ENCODE results near the gene OSBPL7.
"Not testable (repeated sequence)": the region's sequence is repeated elsewhere in the genome, so short reads cannot be mapped to it uniquely, and the experiment has no call there.

Gene OSBPL7

GRCh38 chr17:47806026-47806912 lies 15.3 kb downstream of the OSBPL7 start:
- ATAC-seq: no peak
- no peak for DNase-seq

- DNase-seq: no peak
- no peak for ATAC-seq
Measured at GRCh38 chr17:47804461-47804860, 17.1 kb downstream of the OSBPL7 start.

DNA sequence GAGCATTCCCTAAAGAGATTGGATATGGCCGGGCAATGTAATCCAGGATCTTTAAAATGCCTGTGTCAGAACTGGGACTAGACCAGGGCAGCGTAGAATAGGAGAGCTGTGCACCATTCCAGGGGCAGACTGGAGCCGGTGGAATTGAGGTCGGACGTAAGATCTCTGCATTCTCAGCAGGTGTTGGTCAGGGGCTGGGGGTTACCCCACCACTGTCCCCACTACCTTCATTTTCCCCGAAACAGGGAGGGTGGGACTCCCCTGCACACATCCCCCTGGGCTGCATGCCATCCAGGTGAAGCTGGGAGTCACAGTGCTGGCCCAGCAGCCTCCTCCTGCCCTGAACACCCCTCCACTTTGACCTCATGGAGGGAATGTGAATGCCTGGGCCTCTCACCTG lies 17.8 kb downstream of the OSBPL7 start:
- ATAC-seq: no peak
- DNase-seq: no peak

DNA sequence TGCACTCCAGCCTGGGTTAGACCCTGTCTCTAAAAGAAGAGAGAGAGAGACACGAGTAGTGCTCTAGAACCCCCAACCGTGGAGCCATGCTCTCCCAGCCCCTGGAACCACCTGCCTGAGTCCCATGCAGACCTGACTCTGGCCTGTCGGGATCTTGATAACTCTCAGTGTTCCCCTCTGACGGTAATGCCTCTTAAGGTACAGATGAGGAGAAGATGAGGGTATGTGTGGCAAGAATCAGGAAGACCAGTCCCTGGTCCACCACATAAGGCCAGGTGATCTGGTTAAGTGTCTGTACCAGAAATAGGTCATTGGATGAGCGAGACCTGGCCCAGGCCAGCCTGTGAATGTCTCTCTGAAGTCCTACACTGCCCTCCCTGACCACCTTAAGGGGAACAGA lies 18.4 kb downstream of the OSBPL7 start:
- DNase-seq (no peak), ATAC-seq (no peak)

GRCh38 chr17:47802341-47803022 lies 19.1 kb downstream of the OSBPL7 start:
- ATAC-seq: peak; percentile 86
- DNase-seq: peak; percentile 67

- DNase-seq (no peak), ATAC-seq (no peak)
Measured at GRCh38 chr17:47801906-47802305, 19.7 kb downstream of the OSBPL7 start.

DNA sequence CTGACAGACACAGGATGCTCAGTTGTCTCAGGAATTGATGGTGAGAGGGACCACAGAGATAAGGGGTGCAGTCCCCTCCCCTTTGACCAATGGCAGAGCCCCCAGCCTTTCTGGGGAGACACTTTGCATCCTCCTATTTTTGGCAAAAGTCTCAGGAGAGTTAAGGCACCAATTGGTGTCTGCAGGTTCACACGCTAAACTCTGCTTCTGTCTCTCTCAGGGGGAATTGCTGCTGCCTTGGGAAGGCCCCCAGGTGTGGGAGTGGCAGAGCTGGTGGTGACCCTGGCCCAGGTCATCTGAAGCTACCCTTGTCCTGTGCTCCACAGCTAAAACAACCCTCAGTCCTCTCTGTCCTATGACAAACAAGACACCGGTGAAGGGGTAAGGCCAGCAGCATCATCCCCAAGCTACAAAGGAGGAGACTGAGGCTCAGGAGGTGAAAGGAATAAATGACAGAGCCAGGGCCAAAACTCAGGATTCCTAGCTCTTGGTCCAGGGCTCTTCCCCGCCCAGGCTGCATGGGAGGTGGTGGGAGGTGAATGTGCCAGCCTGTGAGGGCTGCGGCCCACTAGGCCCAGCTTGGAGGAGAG lies 20.3 kb downstream of the OSBPL7 start:
- no peak for DNase-seq
- no peak for ATAC-seq

DNA sequence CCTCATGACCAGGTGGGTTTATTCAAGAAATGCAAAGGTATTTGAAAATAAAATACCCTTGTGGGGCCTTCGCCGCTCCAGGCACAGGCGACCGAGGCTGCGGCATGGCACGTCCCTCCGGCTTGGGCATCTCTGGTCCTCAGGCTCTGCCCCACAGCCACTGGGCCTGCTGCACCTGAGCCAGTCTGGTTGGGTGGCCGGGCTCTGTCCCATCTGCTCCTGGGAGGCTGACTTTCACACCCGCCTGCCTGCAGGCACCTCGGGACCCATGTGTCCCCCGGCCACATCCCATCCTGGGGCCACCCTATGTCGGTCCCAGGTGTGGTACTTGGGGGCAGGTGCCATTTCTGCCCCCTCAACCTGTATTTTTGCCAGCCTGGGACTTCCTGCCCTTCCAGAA lies 20.9 kb downstream of the OSBPL7 start:
- ATAC-seq (no peak), DNase-seq (no peak)

- ATAC-seq (no peak), DNase-seq (no peak)
Measured at GRCh38 chr17:47797797-47798196, 23.8 kb downstream of the OSBPL7 start.

- DNase-seq (no peak), ATAC-seq (no peak)
Measured at GRCh38 chr17:47792979-47793378, 28.6 kb downstream of the OSBPL7 start.

DNA sequence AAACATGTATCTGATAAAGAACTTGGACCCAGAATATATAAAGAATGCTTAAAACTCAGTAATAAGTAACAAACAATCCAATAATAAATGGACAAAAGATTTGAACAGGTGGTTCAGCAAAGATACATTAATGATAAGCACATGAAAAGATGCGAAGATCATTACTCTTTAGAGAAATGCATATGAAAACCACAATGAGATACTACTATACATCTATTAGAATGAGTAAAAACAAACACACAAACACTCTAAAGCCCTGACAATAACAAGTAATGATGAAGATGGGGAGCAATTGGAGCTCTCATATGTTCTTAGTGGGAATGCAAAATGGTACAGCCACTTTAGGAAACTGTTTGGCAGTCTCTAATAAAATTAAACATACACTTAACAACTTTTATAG lies 29.1 kb downstream of the OSBPL7 start:
- no peak for ATAC-seq
- DNase-seq: no peak

- DNase-seq: no peak
- no peak for ATAC-seq
Measured at GRCh38 chr17:47791025-47791424, 30.6 kb downstream of the OSBPL7 start.

GRCh38 chr17:47789611-47790561 lies 31.7 kb downstream of the OSBPL7 start:
- DNase-seq (peak; percentile 73), ATAC-seq (peak; percentile 94)

- ATAC-seq (no peak), DNase-seq (peak; percentile 55)
Measured at GRCh38 chr17:47785538-47786123, 36.0 kb downstream of the OSBPL7 start.

DNA sequence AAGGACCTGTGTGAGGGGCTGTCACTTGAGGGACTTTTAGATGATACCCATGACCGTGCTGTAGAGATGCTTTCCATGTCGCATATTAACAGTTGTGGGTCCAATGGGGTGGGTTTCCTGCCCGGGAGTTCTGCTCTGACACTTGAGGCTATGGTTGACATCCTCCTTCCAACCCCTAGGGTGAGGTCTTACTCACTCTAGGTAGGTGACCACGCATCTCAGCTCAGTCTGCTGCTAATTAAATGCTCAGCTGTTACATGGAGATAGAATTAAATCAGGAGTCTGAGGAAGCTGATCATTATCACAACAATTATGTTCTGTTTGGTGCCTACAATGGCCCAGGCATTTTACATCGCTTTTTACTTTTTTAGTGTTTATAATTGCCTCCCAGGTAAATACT lies 40.2 kb downstream of the OSBPL7 start:
- ATAC-seq: no peak
- no peak for DNase-seq

DNA sequence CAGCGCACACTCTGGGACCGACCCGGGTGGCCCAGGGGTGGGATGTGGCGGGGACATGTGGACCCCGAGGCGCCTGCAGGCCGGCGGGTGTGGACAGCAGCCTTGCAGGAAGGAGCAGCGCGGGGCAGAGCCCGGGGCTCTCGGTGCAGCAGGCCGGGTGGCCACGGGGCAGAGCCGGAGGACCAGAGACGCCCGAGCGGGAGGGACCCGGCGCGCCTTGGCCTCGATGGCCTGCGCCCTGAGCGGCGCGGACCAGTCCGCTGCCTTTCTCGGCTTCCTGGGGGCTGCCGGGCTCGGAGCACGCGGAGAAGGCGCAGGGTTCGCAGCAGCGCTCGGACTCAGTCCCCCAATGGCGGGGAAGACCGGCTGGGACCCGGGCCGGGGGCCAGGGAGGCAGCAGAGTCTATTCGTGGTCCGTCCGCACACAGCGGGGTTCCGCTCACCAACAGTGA lies 43.4 kb downstream of the OSBPL7 start:
- no peak for DNase-seq
- ATAC-seq: no peak

DNA sequence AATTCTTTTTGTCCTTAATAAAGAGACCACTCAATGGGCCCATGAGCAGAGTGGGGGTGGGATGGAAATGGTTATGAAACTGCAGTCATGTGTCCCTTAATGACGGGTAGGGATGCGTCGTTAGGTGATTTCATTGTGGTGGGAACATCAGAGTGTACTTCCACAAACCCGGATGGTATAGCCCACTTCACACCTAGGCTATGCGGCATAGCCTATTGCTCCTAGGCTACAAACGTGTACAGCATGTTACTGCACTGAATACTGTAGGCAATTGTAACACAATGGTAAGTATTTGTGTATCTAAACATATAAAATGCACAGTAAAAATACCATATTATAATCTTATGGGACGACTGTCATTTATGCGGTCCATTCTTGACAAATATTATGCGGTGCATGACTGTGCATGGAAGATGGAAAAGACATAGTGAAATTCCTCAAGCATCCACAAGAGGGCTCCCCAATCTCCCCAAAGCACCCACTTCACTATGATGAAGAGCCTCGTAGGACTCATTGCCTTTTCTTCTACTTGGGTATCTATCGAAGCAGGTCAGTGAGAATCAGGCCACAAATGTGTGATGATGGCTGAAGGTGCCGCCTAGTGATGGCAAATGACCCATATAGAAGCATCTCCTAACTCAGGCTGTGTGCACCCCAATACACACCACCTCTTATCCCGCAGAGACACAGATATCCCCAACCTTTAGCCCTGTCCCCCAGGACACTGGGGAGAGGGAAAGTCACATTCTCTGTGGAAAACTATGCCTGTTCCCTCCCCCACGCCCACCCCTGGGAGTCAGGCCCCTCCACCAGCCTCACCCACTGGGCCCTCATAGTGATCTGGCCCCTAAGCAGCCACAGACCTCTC lies 45.0 kb downstream of the OSBPL7 start:
- DNase-seq (peak; percentile 29), ATAC-seq (peak; percentile 83)

- DNase-seq (no peak), ATAC-seq (no peak)
Measured at GRCh38 chr17:47774987-47775580, 46.5 kb downstream of the OSBPL7 start.

GRCh38 chr17:47774331-47774730 lies 47.3 kb downstream of the OSBPL7 start:
- no peak for DNase-seq
- no peak for ATAC-seq

- ATAC-seq, DNase-seq: not testable (repeated sequence)
Measured at GRCh38 chr17:47773649-47774048, 47.9 kb downstream of the OSBPL7 start.
